ENCODE data around the gene LLGL2. TPM values are rescaled to one million over a fixed set of nuclear protein-coding genes. Genes with fewer than 3 reads are reported as not detected.

LLGL2 gene
- total RNA-seq, 1 donor from 2014 or later, result 3.3 TPM

- Mint-ChIP-seq H3K36me3 (ENCODE audit: unreplicated experiment) (no peaks in the 10 kb centered on the region), H3K4me1 (ENCODE audit: unreplicated experiment) (peaks cover 4% of the 10 kb centered on the region), H3K4me3 (ENCODE audit: unreplicated experiment) (no peak overlapping the region), H3K27ac (ENCODE audit: unreplicated experiment) (no peak overlapping the region), H3K9me3 (ENCODE audit: unreplicated experiment) (no peaks in the 10 kb centered on the region), H3K27me3 (ENCODE audit: unreplicated experiment) (peaks cover 3% of the 10 kb centered on the region)
- TF ChIP-seq CTCF (IDR thresholded peaks at IDR 0.05), result no peak
- DNase-seq (ENCODE audit: extremely low spot score, unreplicated experiment), result no peak
Observed at GRCh38 chr17:75561927-75562603, 36.6 kb downstream of the LLGL2 start.

GRCh38 chr17:75563063-75563758 is 37.7 kb downstream of the LLGL2 start:
- peaks cover 4% of the 10 kb centered on the region for H3K4me1 Mint-ChIP-seq (ENCODE audit: unreplicated experiment)
- H3K27ac Mint-ChIP-seq (ENCODE audit: unreplicated experiment), result no peak overlapping the region
- no peak for TF ChIP-seq CTCF (IDR thresholded peaks at IDR 0.05)
- no peak overlapping the region for H3K4me3 Mint-ChIP-seq (ENCODE audit: unreplicated experiment)
- no peaks in the 10 kb centered on the region for H3K9me3 Mint-ChIP-seq (ENCODE audit: unreplicated experiment)
- H3K36me3 Mint-ChIP-seq (ENCODE audit: unreplicated experiment), result no peaks in the 10 kb centered on the region
- DNase-seq (ENCODE audit: extremely low spot score, unreplicated experiment), result no peak
- peaks cover 3% of the 10 kb centered on the region for H3K27me3 Mint-ChIP-seq (ENCODE audit: unreplicated experiment)

- no peaks in the 10 kb centered on the region for H3K9me3 Mint-ChIP-seq (ENCODE audit: unreplicated experiment)
- no peak for TF ChIP-seq CTCF (IDR thresholded peaks at IDR 0.05)
- no peak overlapping the region for H3K4me3 Mint-ChIP-seq (ENCODE audit: unreplicated experiment)
- no peak overlapping the region for H3K27ac Mint-ChIP-seq (ENCODE audit: unreplicated experiment)
- no peaks in the 10 kb centered on the region for H3K36me3 Mint-ChIP-seq (ENCODE audit: unreplicated experiment)
- H3K4me1 Mint-ChIP-seq (ENCODE audit: unreplicated experiment), result peaks cover 4% of the 10 kb centered on the region
- no peak for DNase-seq (ENCODE audit: extremely low spot score, unreplicated experiment)
- peaks cover 3% of the 10 kb centered on the region for H3K27me3 Mint-ChIP-seq (ENCODE audit: unreplicated experiment)
Observed at GRCh38 chr17:75564195-75564594, 38.7 kb downstream of the LLGL2 start.

- H3K9me3 Mint-ChIP-seq (ENCODE audit: unreplicated experiment), result no peaks in the 10 kb centered on the region
- peaks cover 4% of the 10 kb centered on the region for H3K4me1 Mint-ChIP-seq (ENCODE audit: unreplicated experiment)
- H3K36me3 Mint-ChIP-seq (ENCODE audit: unreplicated experiment), result no peaks in the 10 kb centered on the region
- no peak overlapping the region for H3K4me3 Mint-ChIP-seq (ENCODE audit: unreplicated experiment)
- no peak overlapping the region for H3K27ac Mint-ChIP-seq (ENCODE audit: unreplicated experiment)
- peaks cover 3% of the 10 kb centered on the region for H3K27me3 Mint-ChIP-seq (ENCODE audit: unreplicated experiment)
- TF ChIP-seq CTCF (IDR thresholded peaks at IDR 0.05), result no peak
- no peak for DNase-seq (ENCODE audit: extremely low spot score, unreplicated experiment)
Observed at GRCh38 chr17:75565066-75565465, 39.6 kb downstream of the LLGL2 start.

- H3K36me3 Mint-ChIP-seq (ENCODE audit: unreplicated experiment), result no peaks in the 10 kb centered on the region
- H3K4me3 Mint-ChIP-seq (ENCODE audit: unreplicated experiment), result no peak overlapping the region
- DNase-seq (ENCODE audit: extremely low spot score, unreplicated experiment), result no peak
- H3K27ac Mint-ChIP-seq (ENCODE audit: unreplicated experiment), result no peak overlapping the region
- H3K4me1 Mint-ChIP-seq (ENCODE audit: unreplicated experiment), result peaks cover 4% of the 10 kb centered on the region
- H3K27me3 Mint-ChIP-seq (ENCODE audit: unreplicated experiment), result peaks cover 3% of the 10 kb centered on the region
- no peaks in the 10 kb centered on the region for H3K9me3 Mint-ChIP-seq (ENCODE audit: unreplicated experiment)
- no peak for TF ChIP-seq CTCF (IDR thresholded peaks at IDR 0.05)
Observed at GRCh38 chr17:75565618-75566017, 40.1 kb downstream of the LLGL2 start.
